Peyer's patch (tissue), 4 donors: ENCODE data around the gene PRRX2. TPM values are rescaled to one million over a fixed set of nuclear protein-coding genes. Genes with fewer than 3 reads are reported as not detected.

Experiments used
- DNase-seq, 3 donors: peaks; one replicate each; pipeline ENCODE4 v3.0.0-alpha.2; 2017 to 2019
- H3K27ac ChIP-seq, 4 donors: fragments of 200-600 bp; sonication (generic); one replicate each; pipeline ENCODE4 v1.5.1; 2016 to 2019
- H3K27me3 ChIP-seq, 2 donors: fragments of 200-600 bp; sonication (generic); one replicate each; pipeline ENCODE4 v1.5.1; 2019
- H3K36me3 ChIP-seq, 3 donors: fragments of 200-600 bp; sonication (generic); one replicate each; pipeline ENCODE4 v1.5.1; 2016 to 2019
- H3K4me1 ChIP-seq, 4 donors: fragments of 200-600 bp; sonication (generic); one replicate each; pipeline ENCODE4 v1.5.1; 2016 to 2019
- H3K4me3 ChIP-seq, 4 donors: fragments of 200-600 bp; sonication (generic); 1 replicate in 3 of 4; 2 replicates in 1 of 4; pipeline ENCODE4 v1.5.1; 2016 to 2019; ENCODE audit warnings: mild to moderate bottlenecking in 1 of 4
- H3K9me3 ChIP-seq, 4 donors: fragments of 200-600 bp; sonication (generic); one replicate each; pipeline ENCODE4 v1.5.1; 2016 to 2019; ENCODE audit warnings: mild to moderate bottlenecking in 1 of 4
- CTCF ChIP-seq, 6 experiments: fragments of 450-650 bp in 4 of 6; fragments of 200-600 bp in 2 of 6; sonication (generic) in 1 of 6; IDR thresholded peaks; one replicate each; pipeline ENCODE4 v1.5.1; 2017 to 2019; ENCODE audit warnings: antibody characterized with exemption in 6 of 6, mild to moderate bottlenecking in 3 of 6, moderate library complexity in 1 of 6
- POLR2A ChIP-seq, 2 donors: fragments of 450-650 bp; IDR thresholded peaks; one replicate each; pipeline ENCODE4 v1.5.1; 2017; ENCODE audit warnings: antibody characterized with exemption in 2 of 2, mild to moderate bottlenecking in 2 of 2, moderate library complexity in 2 of 2
- total RNA-seq, 4 donors: library from RNA; depleted of rRNA; stranded (reverse); fragments of >200 nt; gene quantifications; one replicate each; pipeline ENCODE4 v1.1.0, GENCODE V29; 2016

The PRRX2 gene
- total RNA-seq, 4 donors from 2014 or later = 5.0 TPM; not detected in 3

- peak; percentile 94 to 99 (median 98) for DNase-seq
- H3K9me3 ChIP-seq = no peaks in the 10 kb centered on the region
Measured at GRCh38 chr9:129641750-129642585, 23.5 kb upstream of the PRRX2 start, which contains the start of gene ASB6. Gene ASB6, minus strand, starts transcription at chr9:129642151. Its CDS starts 152 bp downstream, at chr9:129641999.

GRCh38 chr9:129643706-129644105 is 21.7 kb upstream of the PRRX2 start:
- no peak for DNase-seq
- Histone ChIP-seq H3K27ac (no peak overlapping the region), H3K36me3 (peaks cover 0 to 9% (median 0%) of the 10 kb centered on the region in 3 donors), H3K9me3 (no peaks in the 10 kb centered on the region), H3K4me3 (no peak overlapping the region), H3K27me3 (no peaks in the 10 kb centered on the region), H3K4me1 (peaks cover 0 to 18% (median 11%) of the 10 kb centered on the region in 4 donors)
- no peak for TF ChIP-seq POLR2A (IDR thresholded peaks at IDR 0.05)

More at GRCh38 chr9:129641750-129642585, 23.5 kb upstream of the PRRX2 start, which contains the start of gene ASB6:
- H3K4me1 ChIP-seq = peaks cover 0 to 18% (median 11%) of the 10 kb centered on the region in 4 donors
- H3K27ac ChIP-seq = peak within 1 kb of the TSS; percentile 58 to 92 (median 87)
- peak within 1 kb of the TSS; percentile 63 to 100 (median 96) for H3K4me3 ChIP-seq
- H3K27me3 ChIP-seq = no peaks in the 10 kb centered on the region
- H3K36me3 ChIP-seq = peaks cover 0 to 27% (median 0%) of the 10 kb centered on the region in 3 donors
- peak; percentile 62 to 80 for TF ChIP-seq POLR2A (IDR thresholded peaks at IDR 0.05)
- TF ChIP-seq CTCF (IDR thresholded peaks at IDR 0.05) = peak; percentile 96 to 100 (median 100)

GRCh38 chr9:129644365-129644764 is 21.1 kb upstream of the PRRX2 start:
- Histone ChIP-seq H3K4me1 (peaks cover 0 to 18% (median 11%) of the 10 kb centered on the region in 4 donors), H3K27me3 (no peaks in the 10 kb centered on the region), H3K9me3 (no peaks in the 10 kb centered on the region), H3K4me3 (no peak overlapping the region), H3K36me3 (peaks cover 0 to 3% (median 0%) of the 10 kb centered on the region in 3 donors), H3K27ac (no peak overlapping the region)
- DNase-seq = no peak
- TF ChIP-seq CTCF (IDR thresholded peaks at IDR 0.05) = no peak
- no peak for TF ChIP-seq POLR2A (IDR thresholded peaks at IDR 0.05)

GRCh38 chr9:129644902-129645301 is 20.5 kb upstream of the PRRX2 start:
- TF ChIP-seq CTCF (IDR thresholded peaks at IDR 0.05) (no peak), POLR2A (IDR thresholded peaks at IDR 0.05) (no peak)

GRCh38 chr9:129646252-129646651 is 19.2 kb upstream of the PRRX2 start:
- no peaks in the 10 kb centered on the region for H3K9me3 ChIP-seq

More at GRCh38 chr9:129644902-129645301, 20.5 kb upstream of the PRRX2 start:
- no peak for DNase-seq
- Histone ChIP-seq H3K27ac (no peak overlapping the region), H3K4me3 (no peak overlapping the region), H3K4me1 (peaks cover 0 to 17% (median 11%) of the 10 kb centered on the region in 4 donors), H3K27me3 (no peaks in the 10 kb centered on the region), H3K36me3 (no peaks in the 10 kb centered on the region), H3K9me3 (no peaks in the 10 kb centered on the region)

More at GRCh38 chr9:129646252-129646651, 19.2 kb upstream of the PRRX2 start:
- Histone ChIP-seq H3K27ac (no peak overlapping the region), H3K4me3 (no peak overlapping the region), H3K27me3 (no peaks in the 10 kb centered on the region), H3K36me3 (no peaks in the 10 kb centered on the region), H3K4me1 (peaks cover 0 to 3% (median 2%) of the 10 kb centered on the region in 4 donors)
- no peak for DNase-seq
- TF ChIP-seq CTCF (IDR thresholded peaks at IDR 0.05) = no peak
- no peak for TF ChIP-seq POLR2A (IDR thresholded peaks at IDR 0.05)
